ENCODE measurements around the gene KRTAP20-2.

Gene KRTAP20-2

GRCh38 chr21:30634906-30635305, at the start of gene KRTAP20-2:
TSS of gene KRTAP20-2 (plus strand) at chr21:30635206. CDS start at chr21:30635264, 58 bp downstream.
- no peak for DNase-seq

GRCh38 chr21:30590297-30590696, 44.7 kb upstream of the KRTAP20-2 start, which contains the start of gene KRTAP22-2:
TSS of gene KRTAP22-2 (minus strand) at chr21:30590397.
- no peak for DNase-seq

- DNase-seq: no peak
Measured at GRCh38 chr21:30592140-30592539, 42.9 kb upstream of the KRTAP20-2 start, which contains the start of gene KRTAP6-3. TSS of gene KRTAP6-3 (plus strand) at chr21:30592440. CDS start at chr21:30592446, 6 bp downstream.

- no peak for DNase-seq
Measured at GRCh38 chr21:30598802-30599201, 36.2 kb upstream of the KRTAP20-2 start, which contains the start of gene KRTAP6-2. TSS of gene KRTAP6-2 (minus strand) at chr21:30598902. CDS start at chr21:30598874, 28 bp downstream.

- DNase-seq: no peak
Measured at GRCh38 chr21:30600787-30601186, 34.2 kb upstream of the KRTAP20-2 start, which contains the start of gene KRTAP22-1. TSS of gene KRTAP22-1 (plus strand) at chr21:30601087.

GRCh38 chr21:30605968-30606367, 29.0 kb upstream of the KRTAP20-2 start:
- no peak for DNase-seq

GRCh38 chr21:30612132-30612531, 22.9 kb upstream of the KRTAP20-2 start:
- DNase-seq: no peak

GRCh38 chr21:30613836-30614235, 21.2 kb upstream of the KRTAP20-2 start, which contains the start of gene KRTAP6-1:
TSS of gene KRTAP6-1 (minus strand) at chr21:30613930. CDS start at chr21:30613904, 26 bp downstream.
- no peak for DNase-seq

- no peak for DNase-seq
Measured at GRCh38 chr21:30615199-30615598, 19.8 kb upstream of the KRTAP20-2 start.

- DNase-seq: no peak
Measured at GRCh38 chr21:30616125-30616524, 18.9 kb upstream of the KRTAP20-2 start, which contains the start of gene KRTAP20-1. TSS of gene KRTAP20-1 (plus strand) at chr21:30616425. CDS start at chr21:30616455, 30 bp downstream.

- no peak for DNase-seq
Measured at GRCh38 chr21:30620080-30620479, 14.9 kb upstream of the KRTAP20-2 start.

GRCh38 chr21:30620522-30620921, 14.5 kb upstream of the KRTAP20-2 start, which contains the start of gene KRTAP20-4:
TSS of gene KRTAP20-4 (plus strand) at chr21:30620627.
- DNase-seq: no peak

GRCh38 chr21:30623362-30623761, 11.6 kb upstream of the KRTAP20-2 start:
- no peak for DNase-seq

GRCh38 chr21:30625449-30626165, 9.4 kb upstream of the KRTAP20-2 start:
- DNase-seq: no peak

- no peak for DNase-seq
Measured at GRCh38 chr21:30628109-30628508, 6.9 kb upstream of the KRTAP20-2 start.

- DNase-seq: no peak
Measured at GRCh38 chr21:30629200-30629599, 5.8 kb upstream of the KRTAP20-2 start.

GRCh38 chr21:30638686-30639085, 3.7 kb downstream of the KRTAP20-2 start:
- DNase-seq: no peak

GRCh38 chr21:30642564-30642963, 7.6 kb downstream of the KRTAP20-2 start, which contains the start of gene KRTAP20-3:
TSS of gene KRTAP20-3 (plus strand) at chr21:30642864.
- DNase-seq: no peak

- DNase-seq: no peak
Measured at GRCh38 chr21:30646904-30647414, 12.0 kb downstream of the KRTAP20-2 start.

- DNase-seq: no peak
Measured at GRCh38 chr21:30652891-30653290, 17.9 kb downstream of the KRTAP20-2 start.

GRCh38 chr21:30668776-30669175, 33.8 kb downstream of the KRTAP20-2 start:
- DNase-seq: no peak

- DNase-seq: no peak
Measured at GRCh38 chr21:30672985-30673650, 38.1 kb downstream of the KRTAP20-2 start.

- DNase-seq: no peak
Measured at GRCh38 chr21:30674312-30674711, 39.3 kb downstream of the KRTAP20-2 start.

Measured in DMS79 treated with DMSO at 0.1 percent for 48 hours (cell line).